ENCODE results near the gene FLACC1.
"Not testable (repeated sequence)": the region's sequence is repeated elsewhere in the genome, so short reads cannot be mapped to it uniquely, and the experiment has no call there.

FLACC1 gene

GRCh38 chr2:201349601-201350000 lies 7.5 kb downstream of the FLACC1 start:
- no peak for DNase-seq (ENCODE audit: low spot score)

GRCh38 chr2:201348758-201349157 lies 8.4 kb downstream of the FLACC1 start:
- DNase-seq (ENCODE audit: low spot score): no peak

GRCh38 chr2:201347138-201347537 lies 10.0 kb downstream of the FLACC1 start:
- no peak for DNase-seq (ENCODE audit: low spot score)

- no peak for DNase-seq (ENCODE audit: low spot score)
Observed at GRCh38 chr2:201345625-201346213, 11.4 kb downstream of the FLACC1 start.

GRCh38 chr2:201344663-201345366 lies 12.3 kb downstream of the FLACC1 start:
- DNase-seq (ENCODE audit: low spot score): no peak

- DNase-seq (ENCODE audit: low spot score): no peak
Observed at GRCh38 chr2:201343559-201343958, 13.6 kb downstream of the FLACC1 start.

- no peak for DNase-seq (ENCODE audit: low spot score)
Observed at GRCh38 chr2:201342923-201343322, 14.2 kb downstream of the FLACC1 start.

- DNase-seq (ENCODE audit: low spot score): no peak
Observed at GRCh38 chr2:201329409-201329808, 27.7 kb downstream of the FLACC1 start.

GRCh38 chr2:201327678-201328077 lies 29.5 kb downstream of the FLACC1 start:
- DNase-seq (ENCODE audit: low spot score): no peak

- DNase-seq (ENCODE audit: low spot score): no peak
Observed at GRCh38 chr2:201322772-201323171, 34.4 kb downstream of the FLACC1 start.

- no peak for DNase-seq (ENCODE audit: low spot score)
Observed at GRCh38 chr2:201320701-201321100, 36.4 kb downstream of the FLACC1 start.

GRCh38 chr2:201320257-201320656 lies 36.9 kb downstream of the FLACC1 start:
- DNase-seq (ENCODE audit: low spot score): no peak

GRCh38 chr2:201319511-201319910 lies 37.6 kb downstream of the FLACC1 start:
- DNase-seq (ENCODE audit: low spot score): no peak

- DNase-seq (ENCODE audit: low spot score): no peak
Observed at GRCh38 chr2:201313362-201313761, 43.8 kb downstream of the FLACC1 start.

- no peak for DNase-seq (ENCODE audit: low spot score)
Observed at GRCh38 chr2:201308914-201309313, 48.2 kb downstream of the FLACC1 start.

- DNase-seq (ENCODE audit: low spot score): no peak
Observed at GRCh38 chr2:201307876-201308275, 49.3 kb downstream of the FLACC1 start.

- not testable (repeated sequence) for DNase-seq (ENCODE audit: low spot score)
Observed at GRCh38 chr2:201299929-201300328, 57.2 kb downstream of the FLACC1 start.

- no peak for DNase-seq (ENCODE audit: low spot score)
Observed at GRCh38 chr2:201298462-201299052, 58.6 kb downstream of the FLACC1 start.

- DNase-seq (ENCODE audit: low spot score): not testable (repeated sequence)
Observed at GRCh38 chr2:201290457-201291148, 66.5 kb downstream of the FLACC1 start.

GRCh38 chr2:201285499-201285898 lies 71.6 kb downstream of the FLACC1 start:
- no peak for DNase-seq (ENCODE audit: low spot score)

GRCh38 chr2:201280191-201281040 lies 76.7 kb downstream of the FLACC1 start:
- DNase-seq (ENCODE audit: low spot score): no peak

GRCh38 chr2:201279079-201279478 lies 78.1 kb downstream of the FLACC1 start:
- no peak for DNase-seq (ENCODE audit: low spot score)

Data from hepatic stellate cell (primary cell).